Embryonic facial prominence (tissue), 1 donor: ENCODE results near the gene TMEM163.
"Not testable (repeated sequence)": the region's sequence is repeated elsewhere in the genome, so short reads cannot be mapped to it uniquely, and the experiment has no call there.

Experiments used
- DNase-seq: peaks from one replicate; pipeline ENCODE4 v3.0.0-alpha.2; 2016; ENCODE audit errors: extremely low spot score

Gene TMEM163

DNA sequence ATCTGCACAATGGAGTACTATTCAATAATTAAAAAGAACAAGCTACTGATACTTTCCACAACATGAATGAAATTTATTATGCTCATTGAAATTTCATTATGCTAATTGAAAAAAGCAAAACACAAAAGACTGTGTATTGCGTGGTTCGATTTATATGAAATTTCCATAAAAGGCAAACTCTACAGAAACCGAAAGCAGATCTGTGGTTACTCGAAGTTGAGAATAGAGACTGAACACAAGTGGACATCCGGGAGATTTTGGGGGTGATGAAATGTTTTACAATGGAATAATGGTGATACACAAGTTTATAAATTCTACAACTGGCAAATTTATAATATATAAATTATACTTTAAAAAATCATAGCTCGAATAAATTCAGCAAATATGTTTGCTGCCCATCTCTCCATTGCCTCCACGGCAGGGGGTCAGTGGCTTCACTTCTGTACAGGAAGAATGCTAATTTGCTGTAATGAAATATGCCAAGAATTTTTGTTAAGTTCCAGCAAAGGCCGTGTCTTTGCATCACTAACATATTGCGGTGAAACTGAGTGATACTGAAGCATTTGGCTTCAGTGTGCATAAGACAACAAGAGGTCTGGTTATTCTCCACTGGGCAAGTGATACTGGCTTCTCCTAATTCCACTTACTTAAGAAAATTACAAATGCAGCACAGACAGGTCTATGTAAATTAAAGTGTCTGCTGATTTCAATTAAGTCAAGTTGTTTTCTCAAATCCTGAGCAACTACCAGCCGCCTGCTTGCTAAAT, 96.7 kb downstream of the TMEM163 start:
- DNase-seq: no peak

- DNase-seq: no peak
Observed at GRCh38 chr2:134619250-134619649, 99.5 kb downstream of the TMEM163 start.

DNA sequence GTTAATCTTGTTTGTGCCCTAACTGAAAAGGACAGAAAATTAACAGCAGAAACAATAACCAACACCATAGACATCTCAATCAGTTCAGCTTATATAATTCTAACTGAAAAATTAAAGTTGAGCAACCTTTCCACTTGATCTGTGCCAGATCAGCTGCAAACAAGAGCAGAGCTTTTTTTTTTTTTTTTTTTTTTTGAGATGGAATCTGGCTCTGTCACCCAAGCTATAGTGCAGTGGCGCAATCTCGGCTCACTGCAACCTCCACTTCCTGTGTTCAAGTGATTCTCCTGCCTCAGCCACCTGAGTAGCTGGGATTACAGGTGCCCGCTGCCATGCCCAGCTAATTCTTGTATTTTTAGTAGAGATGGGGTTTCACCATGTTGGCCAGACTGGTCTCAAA, 103.3 kb downstream of the TMEM163 start:
- not testable (repeated sequence) for DNase-seq

GRCh38 chr2:134611316-134611715, 107.5 kb downstream of the TMEM163 start:
- DNase-seq: no peak

DNA sequence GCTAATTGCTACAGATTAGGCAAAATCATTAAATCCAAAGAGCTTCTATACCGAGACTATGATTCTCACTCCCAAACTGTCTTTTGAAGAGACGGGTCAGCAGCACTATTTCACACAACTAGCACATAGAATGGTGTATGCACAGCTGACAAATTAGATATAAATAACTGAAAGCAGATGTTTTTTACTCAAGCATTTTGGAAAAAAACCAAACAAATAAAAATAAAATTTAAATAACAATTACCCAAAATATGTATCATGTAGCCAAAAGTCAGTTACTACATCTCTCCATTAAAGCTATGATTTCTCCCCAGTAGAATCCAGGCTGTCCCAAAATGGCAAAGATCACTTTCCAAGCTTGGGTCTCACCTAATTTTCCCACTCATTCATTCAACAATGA, 107.9 kb downstream of the TMEM163 start:
- no peak for DNase-seq

GRCh38 chr2:134609924-134610513, 108.8 kb downstream of the TMEM163 start:
- DNase-seq: no peak

DNA sequence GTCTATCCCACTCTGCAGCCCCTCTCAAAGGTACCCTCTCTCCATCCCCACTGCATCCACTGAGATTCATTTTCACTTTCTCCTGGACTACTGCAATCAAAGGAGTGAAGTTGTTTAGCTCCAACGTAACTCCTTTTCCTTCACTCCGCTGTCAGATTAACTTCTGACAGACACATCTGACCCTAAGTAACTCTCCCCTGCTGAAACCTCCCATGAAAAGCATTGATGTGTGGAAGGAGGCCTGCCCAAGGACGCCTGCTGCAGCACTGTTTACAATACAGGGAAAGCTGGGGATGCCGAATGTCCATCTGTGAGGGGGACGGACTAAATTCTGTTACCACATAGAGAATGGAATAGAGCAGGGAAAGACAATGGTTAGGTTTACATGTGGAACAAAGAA, 114.8 kb downstream of the TMEM163 start:
- no peak for DNase-seq

DNA sequence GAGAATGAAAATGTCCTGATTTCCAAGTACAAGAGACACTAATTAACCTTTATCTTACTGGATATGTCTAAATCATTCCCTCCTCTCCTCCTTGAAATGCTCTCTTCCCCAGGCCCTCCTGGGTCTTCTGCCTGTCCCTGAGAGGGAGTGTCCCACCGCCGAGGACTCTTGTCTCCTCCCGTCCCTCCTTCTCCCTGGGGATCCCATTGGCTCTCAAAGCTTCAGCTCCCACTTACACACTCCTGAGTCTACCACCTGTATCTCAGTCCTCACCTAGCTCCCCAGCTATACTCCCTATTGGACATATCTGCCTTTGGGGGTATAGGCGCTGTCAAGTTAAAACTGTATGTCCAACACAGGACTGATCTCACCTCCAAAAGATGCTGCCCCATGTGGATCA, 116.1 kb downstream of the TMEM163 start:
- DNase-seq: no peak

- no peak for DNase-seq
Observed at GRCh38 chr2:134601264-134601663, 117.5 kb downstream of the TMEM163 start.

- DNase-seq: no peak
Observed at GRCh38 chr2:134600208-134600607, 118.6 kb downstream of the TMEM163 start.

- DNase-seq: no peak
Observed at GRCh38 chr2:134599236-134599635, 119.6 kb downstream of the TMEM163 start.

DNA sequence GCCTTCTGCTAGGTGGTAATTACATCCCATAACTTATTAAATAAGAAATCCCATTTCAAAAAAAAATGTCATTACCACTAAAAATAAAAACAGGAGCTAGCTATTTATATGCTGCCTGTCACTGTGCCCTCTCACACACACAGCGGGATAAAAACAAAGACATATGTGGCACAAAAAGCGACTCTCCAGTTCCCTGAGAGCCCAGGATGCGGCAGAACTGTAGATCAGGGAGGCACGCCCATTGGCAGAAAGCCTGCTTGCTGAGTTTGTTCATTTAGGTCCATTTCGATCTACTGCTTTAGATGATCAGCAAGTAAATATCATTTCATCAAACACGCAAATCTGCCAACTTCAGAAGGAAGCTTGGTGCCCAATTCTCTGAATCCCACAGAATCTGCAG, 124.4 kb downstream of the TMEM163 start:
- DNase-seq: no peak

DNA sequence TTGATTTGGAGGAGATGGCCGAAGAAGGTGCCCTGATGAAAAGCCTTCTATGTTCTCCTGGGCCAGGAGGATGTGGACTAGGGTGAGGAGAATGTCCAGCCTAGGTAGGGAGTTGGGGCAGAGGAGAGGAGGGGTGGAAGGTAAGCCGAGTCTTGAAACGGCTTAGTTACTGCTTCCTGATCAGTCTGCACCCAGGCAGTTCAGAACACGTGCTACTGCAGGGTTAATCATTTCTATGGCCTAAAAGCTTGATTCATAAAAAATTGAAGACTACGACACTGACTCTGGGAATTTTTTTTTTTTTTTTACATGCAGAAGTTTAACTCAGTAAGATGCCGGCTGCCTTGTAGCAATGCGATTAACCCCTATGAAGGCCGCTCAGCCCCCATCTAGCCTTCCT, 125.3 kb downstream of the TMEM163 start:
- DNase-seq: no peak

DNA sequence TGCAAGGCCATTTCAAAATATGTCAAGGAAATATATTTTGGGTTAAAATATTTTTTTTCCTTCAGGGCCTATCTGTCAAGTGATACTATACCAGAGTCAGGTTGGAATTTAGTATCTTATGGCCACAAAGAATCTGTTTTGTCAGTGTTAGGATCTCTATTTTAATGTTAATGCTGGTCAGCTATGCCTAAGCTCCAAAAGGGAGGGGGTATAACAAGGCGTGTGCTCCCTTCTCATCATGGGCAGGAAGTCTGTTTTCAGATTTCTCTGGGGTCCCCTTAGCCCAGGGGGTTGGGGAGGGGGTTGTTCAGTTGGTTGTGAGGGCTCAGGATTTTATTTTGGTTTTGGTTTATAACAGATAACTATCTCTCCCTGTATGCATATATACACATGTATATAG, 126.4 kb downstream of the TMEM163 start:
- DNase-seq: no peak

DNA sequence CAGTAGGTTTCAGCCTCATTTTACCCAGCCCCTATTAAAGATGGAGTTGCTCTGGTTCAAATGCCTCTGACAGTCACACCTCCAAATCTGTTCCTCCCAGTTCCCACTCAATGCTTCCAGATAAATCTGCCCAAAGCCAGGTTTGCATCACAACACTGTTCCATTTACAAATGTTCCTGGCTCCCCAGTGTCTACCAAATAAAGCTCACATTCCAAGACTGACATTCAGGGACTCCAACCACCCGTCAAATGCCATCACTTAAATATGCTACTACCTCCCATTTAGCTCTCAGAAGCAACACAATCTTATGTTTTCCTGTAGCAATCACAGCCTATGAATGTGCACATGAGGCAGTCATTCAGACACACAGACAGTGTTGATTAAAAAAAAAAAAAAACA, 127.3 kb downstream of the TMEM163 start:
- no peak for DNase-seq

- no peak for DNase-seq
Observed at GRCh38 chr2:134590679-134591078, 128.1 kb downstream of the TMEM163 start.

GRCh38 chr2:134589171-134590083, 129.4 kb downstream of the TMEM163 start:
- not testable (repeated sequence) for DNase-seq

DNA sequence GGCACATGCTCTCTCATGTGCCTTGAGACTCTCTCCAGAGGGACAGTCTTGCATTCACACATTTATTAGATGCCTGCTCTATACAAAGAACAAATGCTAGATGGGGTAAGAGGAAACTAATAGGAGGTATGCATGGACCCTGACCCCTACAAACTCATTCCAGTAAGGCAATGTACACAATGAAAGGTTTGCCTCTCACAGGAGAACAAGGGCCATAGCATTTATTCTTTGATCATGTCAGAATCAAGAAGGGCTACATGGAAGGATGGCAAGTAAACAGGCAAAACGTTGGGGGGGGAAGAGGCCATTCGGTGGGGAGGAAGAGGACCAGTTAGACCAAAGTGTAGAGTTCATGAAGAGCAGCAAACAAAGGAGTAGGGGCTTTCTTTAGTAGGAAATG, 130.2 kb downstream of the TMEM163 start:
- DNase-seq: no peak

DNA sequence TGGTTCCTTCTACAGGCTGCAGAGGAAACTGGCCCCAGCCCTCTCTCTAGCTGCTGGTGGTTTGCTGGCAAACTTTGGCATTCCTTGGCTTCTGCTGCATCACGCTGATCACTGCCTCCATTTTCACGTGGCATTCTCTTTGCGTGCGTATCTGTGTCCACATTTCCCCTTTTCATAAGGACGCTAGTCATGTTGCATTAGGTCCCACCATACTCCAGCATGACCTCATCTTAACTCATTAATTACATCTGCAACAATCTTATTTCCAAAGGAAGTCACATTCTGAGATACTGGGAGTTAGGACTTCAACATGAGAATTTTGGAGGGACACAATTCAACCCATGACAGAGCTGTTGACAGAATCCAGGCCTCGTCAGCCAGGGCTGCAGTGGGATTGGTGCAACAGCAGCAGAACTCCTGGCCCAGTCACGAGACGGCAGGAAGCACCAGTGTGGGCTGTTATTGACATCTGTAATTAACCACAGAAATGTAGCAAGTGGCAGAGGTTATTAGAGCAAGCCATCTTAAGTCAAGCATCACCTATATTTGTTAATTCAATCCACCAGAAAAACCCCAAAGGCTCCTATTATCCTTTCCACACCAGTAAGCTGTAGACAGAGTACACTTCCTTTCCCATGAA, 132.4 kb downstream of the TMEM163 start:
- DNase-seq: no peak

DNA sequence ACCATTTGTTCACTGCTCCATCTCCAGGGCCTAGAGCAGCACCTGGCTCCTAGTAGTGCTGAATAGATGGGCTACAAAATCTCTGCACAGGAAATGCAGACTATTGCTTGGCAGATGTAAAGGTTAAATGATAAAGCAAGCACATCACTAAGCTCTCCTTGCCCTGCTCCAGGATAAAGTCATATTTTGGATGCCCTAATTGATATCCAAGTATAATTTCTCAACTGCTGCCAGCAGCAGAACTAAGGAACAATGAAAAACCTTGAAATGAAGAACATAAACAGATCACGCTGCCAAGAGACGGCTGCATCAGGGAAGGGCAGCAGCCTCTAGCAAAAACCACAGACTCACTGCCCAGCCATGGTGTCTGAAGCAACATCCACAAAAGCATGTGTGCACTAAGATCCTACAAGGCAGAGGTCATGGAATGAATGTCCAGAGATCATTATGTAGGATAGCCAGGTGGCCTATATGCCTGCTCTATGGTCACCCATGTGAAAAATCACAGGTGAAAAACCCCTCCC, 134.7 kb downstream of the TMEM163 start:
- DNase-seq: no peak

DNA sequence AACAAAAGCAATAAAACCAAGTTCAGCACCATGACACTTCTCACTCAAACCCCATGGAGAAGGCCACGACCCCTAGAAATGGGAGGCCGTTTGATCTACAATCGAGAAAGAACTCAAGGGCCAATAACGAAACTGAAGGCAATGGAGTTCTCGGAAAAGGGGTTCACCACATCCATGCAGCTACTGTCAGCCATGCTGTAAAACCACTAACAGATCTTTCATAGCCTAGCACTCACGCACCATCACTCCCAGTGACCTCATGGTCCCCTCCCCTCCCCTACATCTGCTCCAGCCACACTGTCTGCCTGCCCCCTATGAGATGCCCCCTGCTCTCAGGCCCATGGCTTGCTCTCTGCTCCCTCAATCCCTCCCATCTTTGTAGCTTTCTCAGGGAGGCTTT, 135.3 kb downstream of the TMEM163 start:
- DNase-seq: no peak

GRCh38 chr2:134582547-134582899, 136.3 kb downstream of the TMEM163 start:
- DNase-seq: no peak
